Inflammatory macrophage (primary cell): ENCODE measurements around the gene PIAS1.
"Not testable (repeated sequence)": the region's sequence is repeated elsewhere in the genome, so short reads cannot be mapped to it uniquely, and the experiment has no call there.

Experiments
- DNase-seq, 2 donors: peaks; one replicate each; pipeline ENCODE4 v3.0.0-alpha.2; 2020 to 2022

The PIAS1 gene

DNA sequence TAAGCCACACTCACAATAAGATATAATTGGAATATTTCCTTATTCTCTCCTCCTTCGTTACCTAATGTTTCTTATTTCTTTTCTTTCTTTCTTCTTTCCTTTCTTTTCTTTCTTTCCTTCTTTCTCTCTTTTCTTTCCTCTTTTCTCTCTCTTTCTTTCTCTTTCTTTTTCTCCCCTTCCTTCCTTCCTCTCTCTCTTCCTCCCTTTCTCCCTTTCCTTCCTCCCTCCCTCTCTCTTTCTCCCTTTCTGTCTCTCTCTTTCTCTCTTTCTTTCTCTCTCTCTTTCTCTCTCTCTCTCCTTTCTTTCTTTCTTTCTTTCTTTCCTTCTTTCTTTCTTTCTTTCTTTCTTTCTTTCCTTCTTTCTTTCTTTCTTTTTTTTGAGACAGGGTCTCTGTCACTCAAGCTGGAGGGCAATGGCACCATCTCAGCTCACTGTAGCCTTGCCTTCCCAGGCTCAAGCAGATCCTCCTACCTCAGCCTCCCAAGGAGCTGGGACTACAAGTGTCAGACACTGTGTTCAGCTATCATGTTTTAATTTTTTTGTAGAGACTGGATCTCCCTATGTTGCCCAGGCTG is 19.3 kb upstream of the PIAS1 start:
- DNase-seq: no peak

- DNase-seq: no peak
These were observed 15.9 kb upstream of the PIAS1 start for GRCh38 chr15:68038246-68038645.

- DNase-seq: no peak
These were observed 14.0 kb upstream of the PIAS1 start for GRCh38 chr15:68040144-68040543.

- no peak for DNase-seq
These were observed 11.8 kb upstream of the PIAS1 start for GRCh38 chr15:68042156-68042854.

GRCh38 chr15:68042855-68043222 is 11.3 kb upstream of the PIAS1 start:
- DNase-seq: no peak

DNA sequence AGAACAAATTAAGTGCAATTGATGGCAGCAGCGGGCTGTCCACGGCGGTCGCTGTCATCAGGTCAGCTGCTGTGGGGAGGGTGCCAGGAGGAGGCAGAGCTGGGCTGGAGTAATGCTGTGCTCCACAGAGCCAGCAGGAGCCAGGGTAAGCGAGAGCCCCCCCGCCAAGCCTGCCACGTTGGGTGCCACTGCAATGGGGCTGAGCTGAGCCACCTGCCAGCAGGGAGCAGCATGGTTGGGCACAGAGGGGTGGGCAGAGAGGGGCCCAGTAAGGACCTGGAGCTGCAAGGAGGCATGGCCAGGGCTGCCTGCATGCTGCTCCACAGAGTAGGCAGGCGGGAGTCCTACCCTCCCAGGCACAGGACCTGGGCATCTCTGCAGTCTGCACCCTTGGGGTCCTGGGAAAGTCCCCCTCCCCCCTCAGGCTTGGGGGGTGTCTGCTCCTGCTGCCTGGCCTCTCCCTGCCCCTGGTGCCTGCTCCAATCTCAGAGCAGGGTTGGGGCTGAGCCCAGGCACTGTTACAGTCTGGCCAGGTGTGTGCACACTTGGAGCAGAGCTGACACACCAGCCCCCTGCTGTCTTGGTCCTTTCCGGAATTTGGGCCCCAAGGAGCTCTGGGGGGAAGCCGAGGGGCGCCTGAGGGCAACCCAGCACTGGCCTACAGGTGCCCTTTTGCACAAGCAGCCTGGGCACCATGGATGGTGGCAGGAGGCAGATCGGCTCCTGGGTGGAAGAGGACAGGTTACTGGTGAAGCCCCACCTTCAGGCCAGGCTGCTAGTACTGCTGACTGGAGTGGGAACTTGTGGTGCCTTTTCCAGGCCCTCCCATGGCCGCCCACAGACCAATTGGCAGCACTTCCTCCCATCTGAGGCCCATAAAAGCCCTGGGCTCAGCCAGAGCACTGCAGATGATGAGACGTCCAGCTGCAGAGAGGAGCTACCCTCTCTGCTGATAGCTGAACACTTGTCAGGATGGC is 8.5 kb upstream of the PIAS1 start:
- peak in 1 of 2 donors; percentile 30 for DNase-seq

DNA sequence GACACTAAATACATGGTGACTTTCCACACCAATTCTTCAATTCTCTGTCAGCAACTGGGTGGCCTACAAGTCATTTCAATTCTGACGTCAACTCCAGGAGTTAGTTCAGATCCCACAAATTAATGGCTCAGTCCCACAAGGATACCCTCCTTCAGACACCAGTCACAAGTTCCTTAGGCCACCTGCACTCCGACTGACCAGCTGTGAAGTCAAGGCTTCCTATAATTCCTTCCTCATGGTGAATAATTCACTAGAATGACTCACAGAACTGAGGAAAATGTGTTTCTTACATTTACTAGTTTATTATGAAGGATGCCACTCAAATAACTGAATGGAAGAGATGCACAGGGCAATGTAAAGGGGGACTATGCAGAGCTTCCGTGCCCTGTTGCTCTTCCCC is 6.3 kb upstream of the PIAS1 start:
- DNase-seq: no peak

- DNase-seq: peak; percentile 14 to 42
These were observed 3.0 kb upstream of the PIAS1 start for GRCh38 chr15:68051109-68051508.

GRCh38 chr15:68051907-68052306 is 2.2 kb upstream of the PIAS1 start:
- no peak for DNase-seq

GRCh38 chr15:68052431-68052830 is 1.7 kb upstream of the PIAS1 start:
- no peak for DNase-seq

- no peak for DNase-seq
These were observed 1.1 kb upstream of the PIAS1 start for GRCh38 chr15:68053001-68053400.

DNA sequence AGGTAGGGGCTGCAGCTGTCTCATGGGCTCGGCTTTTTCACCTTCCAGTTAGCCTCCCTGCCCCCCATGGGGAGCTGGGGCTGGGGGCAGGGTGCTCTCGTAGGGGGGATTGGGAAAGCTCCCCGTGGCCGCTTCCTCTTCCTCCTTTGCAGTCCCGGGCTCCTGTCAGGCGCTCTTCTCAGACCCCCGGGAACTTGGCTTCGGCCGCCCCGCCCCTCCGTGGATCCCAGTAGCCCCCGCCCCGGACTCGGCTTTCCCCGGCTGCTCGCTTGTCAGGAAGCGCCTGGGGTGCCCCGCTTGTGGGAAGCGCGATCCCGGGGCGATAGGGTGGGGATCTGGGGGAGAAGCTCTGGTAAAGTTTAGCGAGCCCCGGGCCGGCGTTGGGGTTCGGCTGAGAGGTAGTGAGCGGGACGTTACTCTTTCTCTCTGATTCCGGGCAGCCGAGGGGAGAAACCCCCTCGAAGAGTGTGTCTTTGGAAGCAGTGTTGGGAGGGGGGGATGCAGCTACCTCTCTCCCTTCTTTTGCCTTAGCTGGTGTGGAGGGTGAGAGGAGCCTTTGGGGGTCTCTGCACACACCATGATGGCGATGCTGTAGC is 611 bp downstream of the PIAS1 start:
- peak; percentile 82 to 85 for DNase-seq

- peak; percentile 46 to 58 for DNase-seq
These were observed 1.1 kb downstream of the PIAS1 start for GRCh38 chr15:68055224-68055705.

DNA sequence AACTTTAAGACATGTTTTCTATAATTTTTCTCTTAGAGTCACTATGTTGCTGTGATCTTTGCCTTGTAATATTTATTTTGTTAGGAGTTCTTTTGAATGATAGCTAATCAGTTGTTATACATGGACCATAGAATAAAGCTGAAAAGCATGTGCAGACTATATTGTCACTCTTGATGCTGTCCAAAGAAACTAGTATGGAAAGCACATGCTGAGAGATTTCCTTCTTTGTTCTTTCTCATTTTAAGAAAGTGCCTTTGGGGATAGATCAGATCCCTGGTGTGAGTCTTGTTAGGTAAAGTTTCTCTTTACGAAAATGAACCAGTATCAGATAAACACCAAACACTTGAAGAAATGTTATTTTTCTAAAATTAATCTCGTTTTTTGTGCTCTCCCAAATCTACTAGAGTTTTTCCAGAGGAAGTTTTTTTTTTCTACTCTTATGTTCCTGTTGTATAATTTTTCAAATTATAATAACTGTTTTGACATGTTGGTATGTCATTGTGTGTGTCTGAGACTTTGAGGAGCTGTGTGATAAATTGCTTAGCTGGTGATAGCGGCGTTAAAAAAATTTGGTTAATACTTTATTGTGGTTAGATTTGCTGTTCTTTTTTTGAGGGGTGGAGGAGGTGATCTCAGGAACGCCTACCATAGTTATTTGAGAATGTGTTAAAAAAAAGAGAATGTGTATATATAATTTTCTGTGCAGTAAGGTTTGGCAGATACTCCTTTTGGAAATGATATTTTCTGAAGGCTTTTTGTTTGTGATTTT is 2.2 kb downstream of the PIAS1 start:
- no peak for DNase-seq

- no peak for DNase-seq
These were observed 2.9 kb downstream of the PIAS1 start for GRCh38 chr15:68057034-68057433.

GRCh38 chr15:68057758-68058157 is 3.6 kb downstream of the PIAS1 start:
- DNase-seq: no peak

- not testable (repeated sequence) for DNase-seq
These were observed 4.9 kb downstream of the PIAS1 start for GRCh38 chr15:68058970-68059369.

DNA sequence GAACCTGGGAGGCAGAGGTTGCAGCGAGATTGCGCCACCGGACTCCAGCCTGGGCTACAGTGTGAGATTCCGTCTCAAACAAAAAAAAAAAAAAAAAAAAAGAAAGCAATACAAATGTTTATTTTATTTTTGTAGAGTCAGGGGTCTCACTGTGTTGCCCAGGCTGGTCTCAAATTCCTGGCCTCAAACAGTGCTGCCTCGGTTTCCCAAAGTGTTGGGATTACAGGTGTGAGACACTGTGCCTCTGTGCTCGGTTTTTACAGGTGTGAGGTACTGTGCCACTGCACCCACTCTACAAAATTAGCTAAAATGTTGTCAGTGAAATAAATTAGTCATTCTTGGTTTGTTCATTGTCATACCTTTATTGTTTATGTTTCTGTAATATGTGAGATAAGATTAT is 5.5 kb downstream of the PIAS1 start:
- DNase-seq: no peak

GRCh38 chr15:68061171-68061570 is 7.1 kb downstream of the PIAS1 start:
- peak in 1 of 2 donors; percentile 26 for DNase-seq

DNA sequence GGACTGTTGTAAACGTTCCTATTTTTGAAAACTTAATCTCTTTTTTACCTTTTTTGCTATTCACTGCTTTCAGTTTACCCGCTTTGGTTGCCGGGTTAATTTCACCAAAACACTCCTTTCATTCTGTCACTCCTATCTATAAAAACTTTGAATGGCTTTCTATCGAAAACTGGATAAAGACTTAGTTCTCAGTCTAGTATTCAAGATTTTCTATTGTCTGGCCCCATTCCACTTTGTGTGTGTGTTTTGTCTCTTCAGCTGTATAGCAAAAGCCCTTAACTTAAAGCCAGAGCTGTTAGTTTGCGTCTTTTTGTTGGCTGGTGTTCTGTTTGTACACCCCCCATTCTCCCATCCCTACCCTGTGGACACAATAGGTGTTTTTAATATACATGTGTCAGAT is 7.5 kb downstream of the PIAS1 start:
- DNase-seq: no peak

- no peak for DNase-seq
These were observed 8.1 kb downstream of the PIAS1 start for GRCh38 chr15:68062214-68062613.

GRCh38 chr15:68062946-68063465 is 8.9 kb downstream of the PIAS1 start:
- DNase-seq: no peak
